ENCODE measurements around the gene MZT1.

DNA sequence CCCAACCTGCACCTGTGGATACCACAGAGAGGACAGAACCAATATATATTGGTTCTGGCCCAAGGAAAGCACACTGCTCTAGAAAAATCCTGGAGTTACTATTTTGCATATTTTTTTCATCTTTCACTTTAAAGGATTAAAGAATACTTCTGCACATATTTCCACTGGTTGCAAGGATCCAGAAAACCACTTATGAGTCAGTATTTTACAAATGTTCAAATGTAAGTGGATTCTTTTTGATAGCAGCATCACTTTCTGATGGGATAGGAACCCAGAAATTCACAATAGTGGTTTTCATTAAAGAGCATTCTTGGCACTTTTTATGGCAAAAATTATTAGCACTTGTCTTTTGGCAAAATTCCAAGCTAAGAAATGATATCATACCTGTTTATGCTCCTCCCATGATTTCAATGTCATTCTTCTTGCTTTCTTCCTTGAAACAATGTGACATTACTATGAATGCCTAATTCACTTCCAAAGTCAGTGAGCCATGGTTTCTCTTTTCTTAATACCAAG is 38.2 kb downstream of the MZT1 start:
- TF ChIP-seq, protein P1, sequence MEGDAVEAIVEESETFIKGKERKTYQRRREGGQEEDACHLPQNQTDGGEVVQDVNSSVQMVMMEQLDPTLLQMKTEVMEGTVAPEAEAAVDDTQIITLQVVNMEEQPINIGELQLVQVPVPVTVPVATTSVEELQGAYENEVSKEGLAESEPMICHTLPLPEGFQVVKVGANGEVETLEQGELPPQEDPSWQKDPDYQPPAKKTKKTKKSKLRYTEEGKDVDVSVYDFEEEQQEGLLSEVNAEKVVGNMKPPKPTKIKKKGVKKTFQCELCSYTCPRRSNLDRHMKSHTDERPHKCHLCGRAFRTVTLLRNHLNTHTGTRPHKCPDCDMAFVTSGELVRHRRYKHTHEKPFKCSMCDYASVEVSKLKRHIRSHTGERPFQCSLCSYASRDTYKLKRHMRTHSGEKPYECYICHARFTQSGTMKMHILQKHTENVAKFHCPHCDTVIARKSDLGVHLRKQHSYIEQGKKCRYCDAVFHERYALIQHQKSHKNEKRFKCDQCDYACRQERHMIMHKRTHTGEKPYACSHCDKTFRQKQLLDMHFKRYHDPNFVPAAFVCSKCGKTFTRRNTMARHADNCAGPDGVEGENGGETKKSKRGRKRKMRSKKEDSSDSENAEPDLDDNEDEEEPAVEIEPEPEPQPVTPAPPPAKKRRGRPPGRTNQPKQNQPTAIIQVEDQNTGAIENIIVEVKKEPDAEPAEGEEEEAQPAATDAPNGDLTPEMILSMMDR (IDR thresholded peaks at IDR 0.05; ENCODE audit: poor library complexity, severe bottlenecking) = no peak
- no peak for TF ChIP-seq TAF1 (IDR thresholded peaks at IDR 0.05; ENCODE audit: low read depth)
- TF ChIP-seq EP300 (conservative IDR thresholded peaks at IDR 0.05; ENCODE audit: poor library complexity, severe bottlenecking) = no peak
- no peak for TF ChIP-seq EZH2 (IDR thresholded peaks at IDR 0.05; ENCODE audit: borderline replicate concordance, insufficient read depth, low read length, poor library complexity, severe bottlenecking)
- no peak for TF ChIP-seq RAD21 (conservative IDR thresholded peaks at IDR 0.05)
- no peak for TF ChIP-seq SMC3 (conservative IDR thresholded peaks at IDR 0.05; ENCODE audit: poor library complexity)
- no peak for TF ChIP-seq POLR2AphosphoS5 (IDR thresholded peaks at IDR 0.05)

All from neural cell (in vitro differentiated cells).